Skin epidermis (tissue), 12 donors: ENCODE results near the gene DDX39A.
"Not testable (repeated sequence)": the region's sequence is repeated elsewhere in the genome, so short reads cannot be mapped to it uniquely, and the experiment has no call there.

Experiments
- H3K27ac ChIP-seq, 21 experiments: fragments of 200-600 bp; sonication (generic) in 11 of 21; one replicate each; pipeline ENCODE4 v1.5.0; 2020; ENCODE audit warnings: mild to moderate bottlenecking in 3 of 21, inconsistent platforms in 2 of 21, moderate library complexity in 2 of 21
- H3K4me3 ChIP-seq, 7 experiments: fragments of 200-600 bp; sonication (generic) in 2 of 7; one replicate each; pipeline ENCODE4 v1.5.0; 2020; ENCODE audit warnings: inconsistent platforms in 2 of 7, mild to moderate bottlenecking in 2 of 7, moderate library complexity in 1 of 7

The DDX39A gene

DNA sequence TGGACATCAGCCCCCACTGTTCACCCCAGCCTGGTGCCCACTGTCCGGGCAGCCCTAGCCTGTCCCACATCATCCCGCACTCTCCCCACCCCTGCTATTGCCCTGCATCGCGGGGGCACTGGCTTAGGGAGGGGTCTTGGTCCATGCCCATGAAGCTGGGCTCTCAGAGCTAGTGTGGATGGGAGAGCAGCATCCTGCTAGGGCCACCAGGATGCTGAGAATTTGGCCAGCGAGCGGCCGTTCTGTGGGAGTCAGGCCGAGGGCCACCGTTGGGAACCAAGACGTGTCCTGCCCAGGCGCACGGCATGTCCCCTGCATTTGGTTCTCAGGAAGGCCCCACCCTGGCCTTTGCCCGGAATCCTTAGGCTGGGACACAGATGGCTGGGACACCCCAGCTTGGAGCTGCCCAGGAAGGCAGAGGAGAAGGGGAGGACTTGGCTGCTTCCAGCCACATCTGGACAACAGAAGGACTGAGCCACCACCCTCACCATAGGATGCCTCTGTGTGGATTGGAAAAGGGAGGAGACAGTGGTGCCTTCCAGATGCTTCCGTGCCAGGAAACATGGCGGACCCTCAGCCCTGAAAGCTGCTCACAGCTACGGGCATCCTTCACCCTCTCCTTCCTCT, 23.3 kb downstream of the DDX39A start:
- Histone ChIP-seq H3K4me3 (no peak overlapping the region), H3K27ac (peak overlapping the region in 6 of 21 experiments; percentile 0 to 54 (median 32))

DNA sequence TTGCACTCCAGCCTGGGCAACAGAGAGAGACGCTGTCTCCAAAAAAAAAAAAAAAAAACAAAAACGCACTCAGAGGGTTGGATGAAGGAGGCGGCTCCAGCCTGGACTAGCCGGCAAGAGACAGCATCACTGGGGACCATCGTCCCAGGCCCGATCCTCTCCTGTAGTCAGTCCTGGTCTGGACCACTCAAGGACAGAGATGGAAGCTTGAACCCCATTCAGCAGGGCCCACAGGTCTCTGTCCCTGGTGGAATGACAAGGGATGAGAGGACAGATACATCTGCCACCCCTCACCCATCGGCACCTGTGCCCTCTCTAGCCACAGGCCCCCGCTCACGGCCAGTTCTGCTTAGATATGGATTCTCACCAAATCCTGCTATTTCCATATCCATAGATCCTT, 23.9 kb downstream of the DDX39A start:
- Histone ChIP-seq H3K4me3 (no peak overlapping the region), H3K27ac (peak overlapping the region in 6 of 21 experiments; percentile 0 to 54 (median 32))

DNA sequence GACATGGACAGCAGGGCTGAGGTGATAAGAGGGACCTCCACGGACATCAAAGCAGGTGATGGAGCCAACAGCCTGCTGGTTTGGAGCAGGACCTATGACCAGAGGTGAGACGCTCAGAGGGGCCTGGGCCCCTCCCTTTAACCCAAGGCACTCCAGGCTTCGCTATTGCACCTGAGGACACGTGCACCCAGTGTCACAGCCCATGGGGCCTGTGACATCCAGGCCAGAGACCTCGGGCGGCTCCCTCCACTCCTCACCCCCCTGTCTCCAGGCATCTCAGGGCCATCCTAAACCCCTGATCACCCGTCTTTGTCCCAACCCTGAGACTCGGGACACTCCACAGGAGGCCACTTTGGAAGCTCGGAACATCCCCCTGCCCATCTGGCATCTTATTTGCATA, 25.0 kb downstream of the DDX39A start:
- Histone ChIP-seq H3K4me3 (no peak overlapping the region), H3K27ac (peak overlapping the region in 1 of 21 experiments; percentile 20)

DNA sequence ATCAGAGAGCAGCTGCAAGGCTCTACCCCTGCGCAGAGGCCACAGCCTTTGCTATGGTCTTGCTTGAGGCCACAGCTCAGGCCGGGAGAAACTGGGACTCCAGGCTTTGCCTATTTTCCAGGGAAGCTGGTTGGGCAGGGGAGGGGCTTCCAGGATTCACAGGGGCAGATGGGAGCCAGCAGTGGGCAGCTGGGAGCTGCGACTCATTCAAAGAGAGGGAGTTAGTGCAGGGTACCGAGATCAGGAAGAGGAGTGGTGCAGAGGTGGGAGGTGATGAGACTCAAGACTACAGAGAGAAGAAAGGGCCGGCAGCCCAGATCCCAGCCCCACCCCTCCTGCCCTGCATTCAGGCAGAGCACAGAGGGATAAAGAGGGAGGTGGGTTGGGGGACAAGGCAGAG, 25.8 kb downstream of the DDX39A start:
- H3K4me3 ChIP-seq, result no peak overlapping the region
- no peak overlapping the region for H3K27ac ChIP-seq

DNA sequence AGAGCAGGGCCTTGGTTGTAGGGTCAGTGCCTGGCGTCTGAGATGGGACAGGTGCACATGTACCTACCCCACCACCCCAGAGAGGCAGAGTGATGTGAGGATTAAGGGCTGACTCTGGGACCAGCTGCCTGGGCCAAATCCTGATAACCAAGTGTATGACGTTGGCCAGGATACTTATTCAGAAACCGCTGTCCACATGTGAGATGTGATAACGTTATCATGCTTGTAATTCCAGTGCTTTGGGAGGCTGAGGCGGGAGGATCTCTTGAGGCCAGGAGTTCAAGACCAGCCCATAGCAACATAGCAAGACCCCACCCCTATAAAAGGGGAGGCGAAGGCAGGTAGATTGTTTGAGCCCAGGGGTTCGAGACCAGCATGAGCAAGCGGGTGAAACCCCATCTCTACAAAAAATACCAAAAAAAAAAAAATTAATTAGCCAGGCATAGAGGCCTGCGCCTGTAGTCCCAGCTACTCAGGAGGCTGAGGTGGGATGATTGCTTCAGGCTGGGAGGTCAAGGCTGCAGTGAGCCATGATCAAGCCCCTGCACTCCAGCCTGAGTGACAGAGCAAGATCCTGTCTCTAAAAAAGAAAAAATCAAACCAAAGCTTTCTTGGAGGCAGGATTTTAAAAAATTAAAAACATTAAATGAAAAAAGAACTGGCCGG, 27.9 kb downstream of the DDX39A start:
- H3K27ac ChIP-seq, result no peak overlapping the region
- no peak overlapping the region for H3K4me3 ChIP-seq

DNA sequence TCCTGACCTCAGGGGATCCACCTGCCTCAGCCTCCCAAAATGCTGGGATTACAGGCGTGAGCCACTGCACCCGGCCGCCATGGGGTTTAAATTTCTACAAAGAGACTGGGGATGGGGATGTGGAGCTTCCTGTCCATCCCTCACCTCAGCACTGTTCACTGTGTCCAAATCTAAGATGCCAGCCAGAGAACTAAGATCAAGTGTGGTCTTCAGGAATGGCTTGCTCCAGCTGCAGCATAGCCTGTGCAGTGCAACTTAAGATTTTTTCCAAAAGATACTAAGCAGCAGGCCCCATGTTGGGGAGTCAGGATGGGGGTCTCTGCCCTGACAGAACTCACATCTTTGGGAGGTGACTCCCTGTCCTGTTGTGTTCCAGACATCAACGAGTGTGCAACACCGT, 28.6 kb downstream of the DDX39A start:
- no peak overlapping the region for H3K4me3 ChIP-seq
- no peak overlapping the region for H3K27ac ChIP-seq

DNA sequence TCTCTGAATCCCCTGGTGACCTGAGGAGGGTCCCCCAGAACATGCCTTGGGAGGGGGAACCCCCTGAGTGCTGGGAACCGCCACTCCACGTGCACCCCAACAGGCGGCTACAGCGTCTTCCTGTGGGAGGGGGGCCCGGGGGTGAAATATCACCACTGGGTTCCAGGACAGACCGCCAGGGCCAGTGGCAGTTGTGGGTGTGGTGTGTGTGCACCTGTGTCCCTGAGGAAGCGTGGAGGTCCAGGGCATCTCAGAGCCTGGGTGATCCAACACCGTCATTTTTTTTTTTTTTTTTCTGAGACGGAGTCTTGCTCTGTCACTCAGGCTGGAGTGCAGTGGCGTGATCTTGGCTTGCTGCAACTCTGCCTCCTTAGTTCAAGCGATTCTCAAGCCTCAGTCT, 33.6 kb downstream of the DDX39A start:
- Histone ChIP-seq H3K27ac (peak overlapping the region in 9 of 21 experiments; percentile 14 to 97 (median 90)), H3K4me3 (no peak overlapping the region)

DNA sequence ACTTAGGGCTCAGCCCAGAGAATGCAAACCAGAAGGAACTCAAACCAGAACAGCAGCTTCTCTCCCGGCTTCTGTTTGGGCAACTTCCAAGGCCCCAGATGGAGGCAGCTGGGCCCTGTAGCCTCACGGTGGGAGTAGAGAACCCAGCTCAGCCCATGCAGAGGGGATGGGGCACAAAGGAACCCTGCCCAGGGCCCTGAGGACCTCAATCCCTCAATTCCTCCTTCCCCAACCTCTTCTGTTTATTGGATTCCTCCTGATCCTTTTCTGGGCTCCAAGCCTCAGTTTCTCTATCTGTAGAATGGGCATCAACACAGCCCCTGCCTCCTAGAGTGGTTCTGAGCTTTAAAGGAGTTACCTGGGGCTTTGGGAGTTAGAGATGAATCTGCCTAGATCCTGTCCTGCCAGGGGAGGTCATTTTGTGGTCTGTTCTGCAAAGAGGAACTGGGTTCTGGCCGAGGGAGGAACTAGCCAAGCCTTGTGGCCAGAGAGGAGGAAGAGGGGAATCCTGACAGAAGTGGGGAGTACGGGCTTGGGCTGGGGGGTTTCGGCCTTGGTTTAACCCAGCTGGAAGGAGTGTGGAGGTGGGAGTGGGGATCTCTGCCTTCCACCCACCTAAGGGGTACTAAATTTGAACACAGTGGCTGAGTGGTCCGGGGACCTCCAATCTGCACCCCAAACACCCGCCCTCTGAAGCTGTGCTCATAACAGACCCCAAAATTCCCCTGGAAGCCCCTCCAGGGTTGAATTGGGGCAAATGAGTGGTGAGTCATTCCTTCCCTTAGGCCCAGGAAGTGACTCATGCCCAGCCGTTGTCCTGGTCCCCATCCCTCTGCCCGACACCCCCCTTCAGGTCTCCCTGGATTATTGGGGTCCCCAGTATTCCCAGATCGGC, 35.2 kb downstream of the DDX39A start:
- peak overlapping the region; percentile 15 to 64 (median 51) for H3K4me3 ChIP-seq
- peak overlapping the region in 20 of 21 experiments; percentile 45 to 97 (median 88) for H3K27ac ChIP-seq

DNA sequence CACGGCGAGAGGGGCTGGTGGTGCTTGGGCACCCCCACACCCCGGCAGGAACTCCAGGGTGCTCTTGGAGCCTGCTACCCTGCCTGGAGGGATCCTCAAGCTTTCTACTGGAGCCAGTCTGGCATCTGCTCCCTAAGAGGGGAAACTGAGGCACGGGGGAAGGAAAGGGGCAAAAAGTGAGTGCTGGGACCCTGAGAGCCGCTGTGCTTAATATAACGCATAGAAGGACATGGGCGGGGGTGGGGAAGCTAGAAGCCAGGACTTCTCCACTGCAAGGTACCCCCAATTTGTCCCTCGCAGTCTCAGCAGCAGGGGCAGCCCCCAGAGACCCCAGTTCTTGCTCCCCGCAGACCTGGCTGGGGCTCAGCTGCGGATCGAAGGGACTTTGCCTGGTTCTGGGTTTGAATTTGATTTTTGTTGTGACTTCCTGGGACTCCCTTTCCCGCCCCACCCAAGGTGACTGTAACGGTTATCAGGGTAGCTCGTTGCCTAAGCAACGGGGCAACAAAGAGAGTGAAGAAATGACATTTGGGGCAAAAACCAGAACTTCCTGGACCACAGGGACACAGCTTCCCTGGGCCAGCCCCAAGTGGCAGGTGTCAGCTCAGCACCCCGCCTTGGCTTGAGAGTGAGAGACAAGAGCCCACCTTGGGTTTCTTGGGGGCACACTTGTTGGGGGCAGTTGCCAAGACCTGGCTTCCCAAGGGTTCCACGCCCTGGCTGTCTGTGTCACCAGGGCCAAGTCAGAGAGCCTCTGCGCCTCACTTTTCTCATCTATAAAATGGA, 37.3 kb downstream of the DDX39A start:
- Histone ChIP-seq H3K27ac (peak overlapping the region; percentile 74 to 97 (median 90)), H3K4me3 (peak overlapping the region; percentile 43 to 64 (median 52))

DNA sequence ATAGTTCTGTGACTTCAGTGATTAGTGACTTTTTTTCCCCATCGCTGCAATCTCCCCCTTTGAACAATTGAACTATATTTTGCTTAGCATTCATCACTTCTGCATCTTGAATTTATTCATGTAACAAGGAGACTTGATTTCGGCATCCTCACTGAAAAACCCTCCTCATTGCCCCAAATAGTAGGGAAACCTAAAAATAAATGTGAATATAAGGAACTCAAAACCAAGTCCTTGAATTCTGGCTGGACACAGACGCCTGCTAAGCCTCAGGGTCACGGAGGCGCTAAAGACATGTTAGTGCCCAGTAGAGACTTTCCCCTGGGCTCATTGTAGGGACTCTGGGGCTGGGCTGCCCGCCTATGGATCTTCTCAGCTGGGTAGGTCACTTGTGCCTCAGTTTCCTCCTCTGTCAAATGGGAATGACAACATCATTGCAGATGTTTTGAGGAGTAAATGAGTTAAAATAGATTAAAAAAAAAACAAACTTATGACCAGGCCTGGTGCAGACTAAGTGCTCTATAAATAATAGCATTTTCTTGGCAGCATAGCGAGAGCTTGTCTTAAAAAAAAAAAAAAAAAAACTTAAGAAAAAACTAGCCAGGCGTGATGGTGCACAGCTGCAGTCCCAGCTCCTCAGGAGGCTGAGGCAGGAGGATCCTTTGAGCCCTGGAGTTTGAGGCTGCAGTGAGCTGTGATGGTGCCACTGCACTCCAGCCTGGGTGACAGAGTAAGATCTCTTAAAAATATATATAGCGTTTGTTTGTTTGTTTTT, 39.7 kb downstream of the DDX39A start:
- Histone ChIP-seq H3K27ac (peak overlapping the region in 14 of 21 experiments; percentile 5 to 97 (median 90)), H3K4me3 (no peak overlapping the region)

DNA sequence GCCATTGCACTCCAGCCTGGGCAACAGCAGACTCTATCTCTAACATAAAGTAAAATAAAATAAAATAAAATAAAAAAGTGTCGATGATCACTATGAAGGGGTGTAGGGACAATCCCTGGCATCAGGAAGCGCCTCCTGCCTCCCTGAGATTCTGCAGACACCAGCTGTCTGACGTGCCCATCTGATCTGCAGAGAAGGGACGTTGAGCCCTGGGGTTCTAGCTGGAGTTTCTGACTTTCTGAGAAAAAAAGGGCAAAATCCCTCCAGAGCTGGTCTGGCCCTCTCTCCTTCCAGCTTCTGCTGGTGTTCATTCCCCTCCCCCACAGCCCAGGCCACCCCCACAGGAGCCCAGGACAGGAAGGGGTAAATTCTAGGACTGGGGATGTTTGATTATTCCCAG, 40.3 kb downstream of the DDX39A start:
- Histone ChIP-seq H3K27ac (peak overlapping the region in 5 of 21 experiments; percentile 18 to 97 (median 21)), H3K4me3 (no peak overlapping the region)

DNA sequence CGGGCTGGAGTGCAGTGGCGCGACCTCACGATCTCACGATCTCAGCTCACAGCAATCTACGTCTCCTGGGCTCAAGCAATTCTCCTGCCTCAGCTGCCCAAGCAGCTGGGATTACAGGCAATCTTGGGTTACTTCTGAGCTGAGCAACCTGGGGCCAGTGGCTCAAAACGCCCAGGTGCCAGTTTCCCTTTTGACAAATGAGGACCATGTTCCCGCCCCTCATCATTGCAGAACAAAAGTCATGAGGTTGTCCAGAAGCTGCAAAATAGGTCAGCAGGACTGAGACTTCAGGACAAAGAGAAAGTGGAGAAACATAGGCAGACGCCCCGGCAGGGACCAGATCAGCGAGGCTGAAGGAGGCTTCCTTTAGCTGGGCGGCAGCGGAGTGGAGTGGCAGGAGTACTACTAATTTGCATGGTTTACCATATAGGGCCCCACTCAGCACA, 41.2 kb downstream of the DDX39A start:
- Histone ChIP-seq H3K4me3 (no peak overlapping the region), H3K27ac (peak overlapping the region in 1 of 21 experiments; percentile 42)

DNA sequence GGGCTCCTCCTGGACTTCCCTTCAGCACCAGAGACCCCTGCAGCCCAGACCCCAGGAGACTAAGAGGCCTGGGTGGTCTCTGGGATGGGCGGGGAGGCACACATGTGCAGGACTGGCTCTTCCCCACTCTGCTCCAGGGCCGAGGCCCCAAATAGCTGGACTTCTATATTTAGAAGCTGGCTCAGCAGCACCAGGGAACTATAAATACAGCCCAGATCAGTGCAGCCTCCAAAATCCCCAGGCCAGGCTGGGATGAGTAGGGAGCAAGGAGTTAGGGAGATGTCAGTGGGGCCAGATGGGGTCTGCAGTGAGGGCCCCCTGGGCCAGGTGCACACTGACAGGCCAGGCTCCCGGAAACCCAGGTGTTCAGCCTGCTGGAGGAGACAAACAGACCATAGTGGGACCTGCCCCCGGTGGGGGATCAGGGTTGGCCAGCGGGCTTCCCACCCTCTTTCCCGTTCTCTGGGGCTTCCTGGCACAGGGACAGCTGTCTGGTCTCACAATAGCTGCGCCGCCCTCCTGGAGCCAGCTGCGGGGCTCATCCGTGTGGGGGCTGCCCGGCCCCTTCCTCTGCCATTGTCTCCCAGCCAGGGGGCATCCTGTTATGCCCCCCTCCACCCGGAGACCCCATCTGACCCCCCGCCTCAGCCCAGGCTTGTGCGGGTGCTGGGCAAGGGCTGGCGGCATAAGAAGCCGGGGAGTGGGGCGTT, 43.4 kb downstream of the DDX39A start:
- H3K27ac ChIP-seq, result peak overlapping the region in 20 of 21 experiments; percentile 4 to 91 (median 76)
- no peak overlapping the region for H3K4me3 ChIP-seq

DNA sequence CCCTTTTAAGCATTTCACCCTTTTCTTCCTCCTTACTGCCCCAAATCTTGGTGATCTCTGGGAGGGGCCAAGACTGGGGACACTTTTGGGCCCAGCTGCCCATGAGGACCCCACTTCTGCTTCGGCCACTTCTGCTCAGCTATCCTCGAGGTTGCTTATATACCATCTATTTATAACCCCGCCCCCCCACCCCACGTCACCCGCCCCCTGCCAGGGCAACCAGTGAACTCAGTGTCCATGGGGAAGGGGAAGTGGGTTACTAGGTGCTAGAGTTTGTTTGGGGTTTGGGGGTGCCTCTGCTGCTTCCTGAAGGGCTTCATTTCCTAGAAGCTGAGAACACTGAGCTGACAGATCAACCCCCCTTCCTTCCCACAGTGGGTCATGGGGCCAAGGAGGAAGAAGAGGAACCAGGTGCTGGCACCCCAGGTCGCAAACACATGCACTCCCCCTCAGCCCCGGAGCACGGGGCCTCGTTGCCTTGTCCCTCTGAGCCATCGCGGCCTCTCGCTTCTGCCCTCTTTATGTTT, 44.0 kb downstream of the DDX39A start:
- Histone ChIP-seq H3K27ac (peak overlapping the region in 20 of 21 experiments; percentile 4 to 91 (median 76)), H3K4me3 (no peak overlapping the region)

DNA sequence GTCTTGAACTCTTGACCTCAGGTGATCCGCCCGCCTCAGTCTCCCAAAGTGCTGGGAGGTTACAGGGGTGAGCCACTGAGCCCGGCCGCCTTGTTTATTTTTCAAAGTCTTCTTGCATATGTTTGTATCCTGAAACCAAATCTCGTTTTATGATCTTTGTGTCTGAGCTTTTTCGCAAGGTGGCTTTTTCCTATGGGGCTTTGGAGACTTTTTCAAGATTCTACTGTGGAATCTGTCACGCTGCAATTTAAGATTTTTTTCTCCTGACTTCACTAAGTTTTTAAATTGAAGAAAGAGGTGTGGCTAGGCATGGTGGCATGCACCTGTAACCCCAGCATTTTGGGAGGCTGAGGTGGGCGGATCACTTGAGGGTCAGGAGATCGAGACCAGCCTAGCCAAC, 44.8 kb downstream of the DDX39A start:
- H3K27ac ChIP-seq, result peak overlapping the region in 13 of 21 experiments; percentile 2 to 91 (median 77)
- H3K4me3 ChIP-seq, result not testable (repeated sequence)

DNA sequence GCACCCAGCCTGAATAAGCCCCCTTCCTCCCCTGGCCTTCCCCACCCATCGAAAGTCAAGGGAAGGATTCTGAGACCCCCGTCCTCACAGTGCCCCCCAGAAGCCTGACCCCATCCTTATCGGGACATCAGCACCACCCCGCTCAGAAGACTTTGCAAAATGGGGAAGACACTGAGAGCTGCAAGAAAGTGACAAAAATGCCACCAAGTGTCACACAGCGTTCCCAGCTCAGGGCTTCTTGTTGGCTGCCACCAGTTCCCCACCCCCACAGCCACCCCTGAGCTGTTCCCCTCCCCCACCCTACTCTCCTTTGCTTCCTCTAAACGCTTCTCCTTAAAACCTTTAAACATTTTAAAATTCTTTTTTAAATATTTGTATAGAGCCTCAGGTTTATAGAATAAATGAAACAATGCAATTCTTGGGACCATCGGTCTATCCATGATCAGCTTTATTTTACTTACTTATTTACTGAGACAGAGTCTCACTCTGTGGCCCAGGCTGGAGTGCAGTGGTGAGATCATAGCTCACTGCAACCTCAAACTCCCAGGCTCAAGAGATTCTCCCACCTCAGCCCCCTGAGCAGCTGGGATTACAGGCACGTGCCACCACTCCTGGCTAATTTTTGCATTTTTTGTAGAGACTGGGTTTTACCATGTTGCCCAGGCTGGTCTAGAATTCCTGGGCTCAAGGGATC, 46.6 kb downstream of the DDX39A start:
- H3K4me3 ChIP-seq, result not testable (repeated sequence)
- H3K27ac ChIP-seq, result peak overlapping the region in 8 of 21 experiments; percentile 5 to 91 (median 34)

DNA sequence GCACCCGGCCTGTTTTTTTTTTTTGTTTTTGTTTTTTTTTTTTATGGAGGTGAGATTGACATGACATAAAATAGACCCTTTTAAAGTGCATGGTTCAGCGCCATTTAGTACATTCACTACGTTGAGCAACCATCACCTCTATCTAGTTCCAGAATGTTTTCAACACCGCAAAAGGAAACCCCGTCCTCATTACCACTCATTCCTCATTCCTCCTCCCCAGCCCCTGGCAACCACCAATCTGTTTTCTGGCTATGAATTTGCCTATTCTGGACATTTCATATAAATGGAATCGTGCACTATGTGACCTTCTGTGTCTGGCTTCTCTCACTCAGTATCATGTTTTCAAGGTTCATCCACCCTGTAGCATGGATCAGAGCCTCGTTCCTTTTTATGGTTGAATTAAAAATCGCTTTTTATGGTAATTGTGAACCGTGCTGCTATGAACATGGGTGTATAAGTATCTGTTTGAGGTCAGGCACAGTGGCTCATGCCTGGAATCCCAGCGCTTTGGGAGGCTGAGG, 47.8 kb downstream of the DDX39A start:
- H3K4me3 ChIP-seq, result no peak overlapping the region
- H3K27ac ChIP-seq, result peak overlapping the region in 9 of 21 experiments; percentile 5 to 94 (median 79)
